ENCODE measurements around the gene TRPC3.
"Not testable (repeated sequence)": the region's sequence is repeated elsewhere in the genome, so short reads cannot be mapped to it uniquely, and the experiment has no call there.

Gene TRPC3

GRCh38 chr4:121943941-121944340 is 7.9 kb downstream of the TRPC3 start:
- no peak for DNase-seq

DNA sequence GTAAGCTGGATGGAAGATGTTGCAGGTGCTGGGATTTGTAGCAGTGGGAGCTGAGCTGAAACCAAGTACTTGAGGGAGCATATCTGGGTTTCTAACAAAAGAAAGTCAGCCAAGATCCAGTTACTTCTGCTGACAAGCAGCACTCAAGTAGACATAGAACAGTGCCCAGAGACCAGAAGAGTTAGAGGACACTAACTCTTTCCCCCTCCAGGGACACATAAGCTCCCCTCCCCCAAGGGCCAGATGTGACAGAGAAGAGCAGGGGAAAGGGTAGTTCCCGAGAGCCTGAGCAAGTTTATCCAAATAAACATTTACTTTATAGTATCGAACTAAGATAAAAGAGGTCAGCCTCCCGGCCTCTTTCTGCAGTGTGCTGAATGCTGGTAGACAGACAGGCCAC is 12.2 kb downstream of the TRPC3 start:
- DNase-seq: no peak

DNA sequence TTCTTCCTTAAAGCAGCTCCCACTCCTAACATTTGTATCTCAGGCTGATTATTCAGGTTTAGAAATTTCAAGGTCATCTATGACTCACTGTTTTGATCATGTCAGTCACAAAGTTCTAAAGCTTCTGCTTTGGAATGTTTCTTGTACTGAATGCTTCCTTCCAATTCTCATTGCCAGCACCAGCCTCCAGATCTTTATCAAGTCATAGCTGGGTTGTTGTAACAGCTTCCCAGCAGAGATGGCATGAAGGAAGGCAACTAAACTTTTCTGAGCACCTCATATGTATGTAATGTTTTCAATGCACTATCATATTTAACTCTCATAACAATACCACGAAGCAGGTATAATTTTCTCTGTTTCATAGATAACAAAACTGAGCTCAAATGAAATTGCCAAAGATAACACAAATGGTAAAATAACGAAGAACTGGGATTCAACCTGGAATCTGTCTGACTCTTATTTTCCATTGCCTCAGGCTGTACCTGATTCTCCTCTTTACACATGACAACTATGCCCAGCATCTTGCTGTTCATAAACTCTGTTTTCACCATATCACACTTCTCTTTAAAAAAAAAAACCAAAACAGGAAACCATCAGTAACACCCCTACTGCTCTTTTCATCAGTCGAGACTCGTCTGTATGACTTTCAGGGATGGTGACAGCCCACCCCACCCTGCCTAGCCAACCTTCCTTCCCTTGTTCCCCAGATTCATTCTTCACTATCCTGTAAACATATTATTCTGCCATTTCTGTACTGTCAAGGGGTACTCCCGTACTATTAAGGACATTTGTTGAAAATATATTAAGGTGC is 13.4 kb downstream of the TRPC3 start:
- no peak for DNase-seq

DNA sequence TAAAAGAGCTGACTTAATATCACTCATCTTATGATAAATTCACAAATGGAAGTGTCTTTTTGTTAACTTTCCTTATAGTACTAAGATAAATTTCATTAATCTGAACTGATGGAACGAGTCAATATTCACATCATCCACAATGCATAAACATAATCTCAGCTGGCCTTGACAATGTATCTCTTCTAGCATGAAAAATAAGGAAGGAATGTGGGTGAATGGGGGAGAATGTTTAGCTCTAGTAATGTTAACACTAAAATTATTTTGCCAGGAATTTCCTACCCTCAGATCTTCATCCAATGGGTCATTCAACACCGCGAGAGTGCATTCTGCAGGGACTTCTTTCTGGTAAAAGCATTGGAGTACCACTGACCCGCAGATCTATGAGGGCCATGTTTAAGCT is 15.8 kb downstream of the TRPC3 start:
- DNase-seq: no peak

- no peak for DNase-seq
Measured at GRCh38 chr4:121934635-121935034, 17.2 kb downstream of the TRPC3 start.

DNA sequence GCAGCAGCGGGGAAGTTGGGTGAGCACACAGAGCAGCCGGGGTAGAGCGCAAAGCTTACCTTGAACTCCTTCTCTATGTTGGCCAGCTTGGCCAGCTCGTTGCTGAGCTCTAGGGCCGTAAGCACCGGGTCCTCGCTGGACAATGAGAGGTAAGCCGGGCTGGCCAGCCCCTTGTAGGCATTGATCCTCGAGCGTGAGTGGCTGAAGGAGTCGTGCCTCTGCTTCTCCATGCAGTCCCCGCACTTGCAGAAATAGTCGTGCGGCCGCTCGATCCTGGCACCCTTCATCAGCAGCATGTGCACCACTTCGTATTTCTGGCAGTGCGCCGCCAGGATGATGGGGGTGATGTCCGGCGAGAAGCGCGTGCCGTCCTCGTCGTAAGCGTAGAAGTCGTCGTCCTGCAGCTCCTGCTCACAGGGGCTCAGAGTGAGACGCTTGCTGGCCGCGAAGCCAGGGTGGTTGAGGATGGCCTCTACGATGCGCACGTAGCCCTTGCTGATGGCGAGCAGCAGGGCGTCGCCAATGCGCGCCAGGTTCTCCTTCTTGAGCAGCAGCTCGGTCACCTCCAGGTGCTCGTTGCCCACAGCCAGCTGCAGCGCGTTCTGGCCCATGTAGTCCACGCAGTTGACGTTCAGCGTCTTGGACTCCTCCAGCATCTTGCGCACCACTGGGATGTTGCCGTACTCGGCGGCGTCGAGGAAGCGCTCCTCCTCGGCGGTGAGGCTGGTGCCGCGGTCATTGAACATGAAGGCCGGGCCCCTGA is 19.5 kb downstream of the TRPC3 start:
- no peak for DNase-seq

DNA sequence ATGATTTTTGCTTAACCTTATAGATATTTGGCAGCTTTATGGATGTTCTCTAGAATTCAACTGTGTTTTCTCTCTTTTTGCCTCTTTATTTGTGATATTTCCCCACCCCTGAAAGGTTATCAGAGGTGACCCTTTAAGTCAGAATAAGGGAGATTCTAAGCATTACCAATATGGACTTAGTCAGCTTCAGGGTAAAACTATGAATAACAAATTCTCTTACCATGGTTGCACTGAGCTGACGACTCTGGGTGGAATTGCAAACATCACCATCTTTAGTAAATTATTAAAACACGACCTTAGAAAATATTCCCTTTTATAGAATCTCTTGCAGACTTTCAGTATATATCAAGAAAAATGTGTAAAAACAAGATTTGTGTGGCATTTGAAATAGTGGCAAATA is 21.6 kb downstream of the TRPC3 start:
- DNase-seq: no peak

GRCh38 chr4:121927948-121928347 is 23.9 kb downstream of the TRPC3 start:
- no peak for DNase-seq

DNA sequence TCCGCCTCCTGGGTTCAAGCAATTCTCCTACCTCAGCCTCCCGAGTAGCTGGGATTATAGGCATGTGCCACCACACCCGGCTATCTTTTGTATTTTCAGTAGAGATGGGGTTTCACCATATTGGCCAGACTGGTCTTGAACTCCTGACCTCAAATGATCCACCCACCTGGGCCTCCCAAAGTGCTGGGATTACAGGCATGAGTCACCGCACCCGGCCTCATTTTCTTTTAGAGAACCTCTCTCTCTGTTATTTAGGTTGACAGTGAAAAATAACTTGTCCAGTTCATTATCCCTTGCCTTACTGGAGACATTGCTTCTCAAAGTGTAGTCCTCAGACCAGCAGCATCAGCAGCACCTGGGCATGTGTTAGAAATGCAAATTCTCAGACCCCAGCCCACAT is 25.4 kb downstream of the TRPC3 start:
- DNase-seq: not testable (repeated sequence)

DNA sequence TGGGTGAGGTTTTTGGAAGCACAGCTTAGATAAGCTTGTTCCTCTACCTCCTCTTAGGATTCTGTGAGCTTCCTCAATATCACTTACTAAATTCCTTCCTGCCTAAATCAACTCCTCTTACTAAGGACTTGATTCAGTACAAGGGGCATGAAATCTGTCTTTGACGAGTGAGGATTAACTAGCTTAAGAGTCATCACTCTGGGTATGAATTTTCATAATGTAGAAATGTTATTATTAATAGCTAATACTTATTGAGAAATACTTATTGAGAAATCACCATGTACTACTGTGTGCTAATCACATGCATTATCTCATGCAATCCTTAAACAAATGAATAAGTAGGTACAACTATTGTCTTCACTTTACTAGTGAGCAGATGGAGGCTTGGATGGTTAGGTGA is 28.6 kb downstream of the TRPC3 start:
- no peak for DNase-seq

- DNase-seq: no peak
Measured at GRCh38 chr4:121913667-121914066, 38.2 kb downstream of the TRPC3 start.

DNA sequence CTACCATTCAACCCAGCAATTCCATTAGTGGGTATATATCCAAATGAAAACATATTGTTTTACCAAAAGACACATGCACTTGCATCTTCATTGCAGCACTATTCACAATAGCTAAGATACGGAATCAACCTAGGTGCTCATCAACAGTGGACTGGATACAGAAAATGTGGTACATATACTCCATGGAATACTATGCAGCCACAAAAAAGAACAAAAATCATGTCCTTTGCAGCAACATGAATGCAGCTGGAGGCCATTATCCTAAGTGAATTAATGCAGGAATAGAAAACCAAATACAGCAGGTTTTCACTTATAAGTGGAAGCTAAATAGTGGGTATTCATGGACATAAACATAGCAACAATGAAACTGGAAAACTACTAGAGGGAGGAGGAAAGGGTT is 43.5 kb downstream of the TRPC3 start:
- DNase-seq: no peak

GRCh38 chr4:121900132-121900983 is 51.5 kb downstream of the TRPC3 start:
- DNase-seq: no peak

- no peak for DNase-seq
Measured at GRCh38 chr4:121898150-121898549, 53.7 kb downstream of the TRPC3 start.

DNA sequence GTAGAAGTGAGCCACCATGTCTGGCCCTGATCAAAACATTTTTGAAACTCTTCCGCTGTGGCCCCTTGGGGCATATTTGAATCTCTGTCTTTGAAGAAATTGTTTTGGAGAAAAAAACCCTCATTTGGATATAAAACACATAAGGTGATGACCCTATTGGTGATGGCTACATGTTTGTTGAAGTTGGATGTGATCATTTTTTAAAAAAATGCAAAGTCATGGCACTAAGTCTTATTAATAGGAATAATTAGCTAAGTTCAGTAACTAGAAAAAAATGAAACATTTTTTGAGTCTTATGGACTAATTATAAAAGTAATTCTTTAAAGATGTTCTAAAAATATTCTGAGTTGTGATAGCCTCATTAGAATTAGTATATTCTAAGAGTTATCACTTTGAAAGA is 63.7 kb downstream of the TRPC3 start:
- DNase-seq: no peak

GRCh38 chr4:121885115-121885514 is 66.7 kb downstream of the TRPC3 start:
- DNase-seq: no peak

GRCh38 chr4:121881158-121881557 is 70.7 kb downstream of the TRPC3 start:
- no peak for DNase-seq

DNA sequence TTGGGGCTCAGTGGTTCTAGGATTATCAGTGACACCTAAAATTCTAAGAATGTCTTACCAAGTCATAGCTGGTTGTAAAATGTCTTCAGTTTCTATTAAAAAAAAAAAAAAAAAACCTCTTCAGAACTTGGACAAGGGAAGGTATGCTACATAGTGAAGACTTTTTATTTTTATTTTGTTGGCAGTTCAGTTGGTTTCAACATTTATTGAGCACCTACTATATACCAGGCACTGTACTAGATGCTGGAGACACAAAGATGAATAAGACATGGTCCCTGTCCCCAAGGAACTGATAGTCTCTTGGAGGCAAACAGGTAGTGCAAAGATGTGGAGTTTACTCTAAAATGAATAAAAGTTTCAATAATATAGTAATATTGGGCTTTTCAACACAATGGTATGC is 72.7 kb downstream of the TRPC3 start:
- DNase-seq: no peak

DNA sequence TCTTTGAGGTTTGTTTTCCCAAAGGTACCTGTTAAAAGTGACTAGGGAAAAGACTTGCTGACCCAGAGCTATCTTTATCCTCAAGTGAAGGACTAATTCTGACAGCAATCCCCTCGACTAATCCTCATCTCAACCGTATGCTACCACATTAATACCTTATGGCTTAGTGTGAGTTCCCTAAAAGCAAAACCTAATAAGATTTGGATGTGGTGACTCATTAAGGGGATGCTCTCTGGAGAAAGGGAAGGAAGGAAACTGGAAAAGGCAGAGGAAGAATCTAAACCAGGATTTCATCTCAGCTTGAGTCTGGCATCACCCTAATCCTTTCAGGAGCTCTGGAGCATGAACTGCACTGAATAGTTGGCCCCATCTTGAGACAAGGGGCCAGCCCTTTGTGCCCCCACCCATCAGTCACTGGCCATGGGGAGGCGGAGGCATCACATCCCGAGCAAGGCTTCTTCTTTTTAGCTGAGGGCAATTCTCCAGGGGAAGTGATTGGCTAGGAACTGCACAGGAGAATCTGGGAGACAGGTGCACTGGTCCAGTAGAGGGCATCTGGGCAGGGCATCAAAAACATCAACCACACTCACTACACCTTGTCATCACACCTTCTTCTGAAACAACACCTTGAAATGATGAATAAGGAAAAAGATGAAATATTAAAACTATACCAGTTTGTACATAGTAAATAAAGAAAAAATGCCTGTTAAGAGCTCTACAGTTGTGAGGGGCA is 74.7 kb downstream of the TRPC3 start:
- DNase-seq: no peak

DNA sequence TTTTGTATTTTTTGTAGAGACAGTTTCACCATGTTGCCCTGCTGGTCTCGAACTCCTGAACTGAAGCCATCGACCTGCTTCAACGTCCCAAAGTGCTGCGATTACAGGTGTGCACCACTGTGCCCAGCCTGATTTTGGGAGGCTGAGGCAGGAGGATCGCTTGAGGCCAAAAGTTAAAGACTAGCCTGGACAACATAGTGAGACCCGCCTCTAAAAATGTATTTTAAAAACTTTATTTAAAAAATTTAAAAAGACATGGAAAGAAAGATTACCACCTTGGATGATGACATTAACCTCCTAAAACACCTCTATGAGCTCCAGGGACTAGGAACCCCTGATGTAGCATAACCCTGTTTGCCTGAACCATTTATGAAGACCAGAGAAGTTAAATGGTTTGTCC is 75.8 kb downstream of the TRPC3 start:
- no peak for DNase-seq

DNA sequence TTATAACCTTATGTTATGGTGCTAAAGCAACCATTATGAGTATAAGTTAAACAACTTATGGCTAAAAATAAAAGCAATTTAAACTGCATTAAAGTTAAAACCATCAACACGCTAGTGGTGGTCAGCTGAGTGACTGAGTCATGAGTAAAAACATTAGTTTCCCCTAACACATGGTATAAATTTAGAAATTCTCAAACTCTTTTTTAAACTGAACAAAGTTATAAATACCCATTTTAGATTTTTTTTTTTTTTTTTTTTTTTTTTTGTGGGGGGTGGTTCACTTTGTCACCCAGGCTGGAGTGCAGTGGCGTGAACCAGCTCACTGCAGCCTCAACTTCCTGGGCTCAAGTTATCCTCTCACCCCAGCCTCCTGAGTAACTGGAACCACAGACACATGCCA is 76.2 kb downstream of the TRPC3 start:
- no peak for DNase-seq

DNA sequence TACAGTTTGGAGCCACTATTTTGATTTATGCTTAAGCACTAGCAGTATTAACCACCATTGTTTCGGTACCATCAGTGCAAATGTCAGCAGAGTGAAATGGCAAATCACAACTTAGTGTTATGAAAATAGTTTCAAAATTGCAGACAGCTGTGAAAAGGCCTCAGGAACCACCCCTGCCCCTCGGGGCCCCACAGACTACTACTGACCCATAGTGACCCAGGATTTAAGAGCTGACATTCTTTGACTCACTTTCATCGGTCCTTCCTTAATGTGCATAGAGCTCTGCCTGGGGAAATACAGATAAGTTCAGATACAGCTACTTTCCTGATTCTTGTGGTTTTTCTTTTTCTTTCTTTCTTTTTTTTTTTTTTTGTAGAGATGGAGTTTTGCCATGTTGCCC is 78.3 kb downstream of the TRPC3 start:
- no peak for DNase-seq
